ENCODE measurements around the gene EMC8. TPM values are rescaled to one million over a fixed set of nuclear protein-coding genes. Genes with fewer than 3 reads are reported as not detected.

EMC8 gene
- total RNA-seq, 1 donor from 2014 or later = 42.7 TPM

GRCh38 chr16:85832570-85833218, 33.4 kb upstream of the EMC8 start:
- Mint-ChIP-seq H3K27me3 (ENCODE audit: unreplicated experiment) (peaks cover 3% of the 10 kb centered on the region), H3K4me1 (ENCODE audit: unreplicated experiment) (no peaks in the 10 kb centered on the region), H3K9me3 (ENCODE audit: unreplicated experiment) (no peaks in the 10 kb centered on the region), H3K36me3 (ENCODE audit: low read depth, unreplicated experiment) (no peaks in the 10 kb centered on the region), H3K27ac (ENCODE audit: unreplicated experiment) (no peak overlapping the region), H3K4me3 (ENCODE audit: unreplicated experiment) (no peak overlapping the region)
- TF ChIP-seq, protein P1, sequence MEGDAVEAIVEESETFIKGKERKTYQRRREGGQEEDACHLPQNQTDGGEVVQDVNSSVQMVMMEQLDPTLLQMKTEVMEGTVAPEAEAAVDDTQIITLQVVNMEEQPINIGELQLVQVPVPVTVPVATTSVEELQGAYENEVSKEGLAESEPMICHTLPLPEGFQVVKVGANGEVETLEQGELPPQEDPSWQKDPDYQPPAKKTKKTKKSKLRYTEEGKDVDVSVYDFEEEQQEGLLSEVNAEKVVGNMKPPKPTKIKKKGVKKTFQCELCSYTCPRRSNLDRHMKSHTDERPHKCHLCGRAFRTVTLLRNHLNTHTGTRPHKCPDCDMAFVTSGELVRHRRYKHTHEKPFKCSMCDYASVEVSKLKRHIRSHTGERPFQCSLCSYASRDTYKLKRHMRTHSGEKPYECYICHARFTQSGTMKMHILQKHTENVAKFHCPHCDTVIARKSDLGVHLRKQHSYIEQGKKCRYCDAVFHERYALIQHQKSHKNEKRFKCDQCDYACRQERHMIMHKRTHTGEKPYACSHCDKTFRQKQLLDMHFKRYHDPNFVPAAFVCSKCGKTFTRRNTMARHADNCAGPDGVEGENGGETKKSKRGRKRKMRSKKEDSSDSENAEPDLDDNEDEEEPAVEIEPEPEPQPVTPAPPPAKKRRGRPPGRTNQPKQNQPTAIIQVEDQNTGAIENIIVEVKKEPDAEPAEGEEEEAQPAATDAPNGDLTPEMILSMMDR (IDR thresholded peaks at IDR 0.05; ENCODE audit: unreplicated experiment) = no peak
- DNase-seq (ENCODE audit: low spot score) = no peak

GRCh38 chr16:85830821-85831220, 31.5 kb upstream of the EMC8 start:
- H3K36me3 Mint-ChIP-seq (ENCODE audit: low read depth, unreplicated experiment) = no peaks in the 10 kb centered on the region
- H3K4me1 Mint-ChIP-seq (ENCODE audit: unreplicated experiment) = no peaks in the 10 kb centered on the region
- DNase-seq (ENCODE audit: low spot score) = no peak
- H3K27me3 Mint-ChIP-seq (ENCODE audit: unreplicated experiment) = peaks cover 4% of the 10 kb centered on the region
- TF ChIP-seq, protein P1 (IDR thresholded peaks at IDR 0.05; ENCODE audit: unreplicated experiment) = no peak
- no peaks in the 10 kb centered on the region for H3K9me3 Mint-ChIP-seq (ENCODE audit: unreplicated experiment)
- no peak overlapping the region for H3K27ac Mint-ChIP-seq (ENCODE audit: unreplicated experiment)
- H3K4me3 Mint-ChIP-seq (ENCODE audit: unreplicated experiment) = no peak overlapping the region

DNA sequence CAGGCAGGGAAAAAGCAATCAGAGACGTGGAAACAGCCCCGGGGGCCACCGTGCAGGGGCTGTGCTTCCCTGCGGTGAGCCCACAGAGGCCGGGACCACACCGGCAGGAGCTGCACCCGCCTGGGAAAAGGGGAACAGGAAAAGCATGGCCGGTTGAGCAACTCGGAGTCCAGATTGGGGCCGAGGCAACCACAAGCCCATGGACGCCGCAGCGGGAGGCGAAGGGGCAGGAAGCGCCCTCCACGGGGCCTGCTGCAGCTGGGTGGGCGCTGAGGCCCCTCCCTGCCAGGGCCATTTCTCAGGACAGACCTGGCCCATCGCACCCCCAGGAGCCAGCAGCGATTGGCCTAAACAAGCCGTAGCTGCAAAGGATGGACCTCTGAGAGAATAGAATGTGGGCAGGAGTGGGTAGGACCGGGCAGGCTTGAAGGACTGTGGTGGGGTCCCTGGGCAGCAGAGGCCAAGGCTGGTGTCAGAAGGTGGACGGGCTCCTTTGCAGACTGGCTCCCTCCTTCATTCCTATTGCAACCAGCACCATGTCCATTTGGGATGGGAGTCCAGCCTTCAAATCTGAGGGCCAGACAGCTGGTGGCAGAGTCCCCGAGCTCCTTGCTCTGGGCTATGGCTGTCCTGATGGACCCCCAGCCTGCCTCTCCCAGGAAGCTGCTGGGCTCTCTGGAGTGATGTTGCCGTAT, 30.6 kb upstream of the EMC8 start:
- Mint-ChIP-seq H3K27ac (ENCODE audit: unreplicated experiment) (no peak overlapping the region), H3K4me1 (ENCODE audit: unreplicated experiment) (no peaks in the 10 kb centered on the region), H3K27me3 (ENCODE audit: unreplicated experiment) (peaks cover 3% of the 10 kb centered on the region), H3K36me3 (ENCODE audit: low read depth, unreplicated experiment) (no peaks in the 10 kb centered on the region), H3K4me3 (ENCODE audit: unreplicated experiment) (no peak overlapping the region), H3K9me3 (ENCODE audit: unreplicated experiment) (no peaks in the 10 kb centered on the region)
- TF ChIP-seq, protein P1 (IDR thresholded peaks at IDR 0.05; ENCODE audit: unreplicated experiment) = no peak
- DNase-seq (ENCODE audit: low spot score) = no peak

- Mint-ChIP-seq H3K9me3 (ENCODE audit: unreplicated experiment) (no peaks in the 10 kb centered on the region), H3K27ac (ENCODE audit: unreplicated experiment) (no peak overlapping the region), H3K4me3 (ENCODE audit: unreplicated experiment) (no peak overlapping the region), H3K36me3 (ENCODE audit: low read depth, unreplicated experiment) (no peaks in the 10 kb centered on the region), H3K27me3 (ENCODE audit: unreplicated experiment) (peaks cover 1% of the 10 kb centered on the region), H3K4me1 (ENCODE audit: unreplicated experiment) (no peaks in the 10 kb centered on the region)
- TF ChIP-seq, protein P1 (IDR thresholded peaks at IDR 0.05; ENCODE audit: unreplicated experiment) = no peak
- DNase-seq (ENCODE audit: low spot score) = no peak
Observed at GRCh38 chr16:85829171-85829719, 29.9 kb upstream of the EMC8 start.

- H3K4me1 Mint-ChIP-seq (ENCODE audit: unreplicated experiment) = no peaks in the 10 kb centered on the region
- H3K4me3 Mint-ChIP-seq (ENCODE audit: unreplicated experiment) = no peak overlapping the region
- no peak overlapping the region for H3K27ac Mint-ChIP-seq (ENCODE audit: unreplicated experiment)
- H3K9me3 Mint-ChIP-seq (ENCODE audit: unreplicated experiment) = no peaks in the 10 kb centered on the region
- peaks cover 1% of the 10 kb centered on the region for H3K27me3 Mint-ChIP-seq (ENCODE audit: unreplicated experiment)
- no peaks in the 10 kb centered on the region for H3K36me3 Mint-ChIP-seq (ENCODE audit: low read depth, unreplicated experiment)
- DNase-seq (ENCODE audit: low spot score) = no peak
- TF ChIP-seq, protein P1 (IDR thresholded peaks at IDR 0.05; ENCODE audit: unreplicated experiment) = no peak
Observed at GRCh38 chr16:85828166-85828565, 28.8 kb upstream of the EMC8 start.

Data from endothelial cell (in vitro differentiated cells).